Activated naive CD4-positive, alpha-beta T cell treated with anti-CD3 and anti-CD28 coated beads for 36 hours (primary cell): Measurements from ENCODE around the gene ADGRL3. TPM values are rescaled to one million over a fixed set of nuclear protein-coding genes. Genes with fewer than 3 reads are reported as not detected.
"Not testable (repeated sequence)": the region's sequence is repeated elsewhere in the genome, so short reads cannot be mapped to it uniquely, and the experiment has no call there.

ENCODE experiments used
- CTCF ChIA-PET: fragments of 350-600 bp; sonication (Branson Sonifier 250); formaldehyde crosslinking; loops from one replicate; lab custom pipeline; 2021; ENCODE audit warnings: antibody characterized with exemption; lab: Charles Lee
- DNase-seq: peaks from one replicate; pipeline ENCODE4 v3.0.0-alpha.2; 2020
- H3K27ac Mint-ChIP-seq: one replicate; pipeline ENCODE4 v1.8.0; 2021; ENCODE audit warnings: mild to moderate bottlenecking, mixed read lengths
- H3K27me3 Mint-ChIP-seq: one replicate; pipeline ENCODE4 v1.8.0; 2021; ENCODE audit warnings: low read depth, mixed read lengths
- H3K36me3 Mint-ChIP-seq: one replicate; pipeline ENCODE4 v1.8.0; 2021; ENCODE audit warnings: low read depth, mixed read lengths
- H3K4me1 Mint-ChIP-seq: one replicate; pipeline ENCODE4 v1.8.0; 2021; ENCODE audit warnings: low read depth, mixed read lengths
- H3K4me3 Mint-ChIP-seq: one replicate; pipeline ENCODE4 v1.8.0; 2021; ENCODE audit warnings: mild to moderate bottlenecking, moderate library complexity, mixed read lengths
- H3K9me3 Mint-ChIP-seq: one replicate; pipeline ENCODE4 v1.8.0; 2021; ENCODE audit warnings: mixed read lengths
- intact Hi-C: fragments of 100-400 bp; cut with micrococcal nuclease; formaldehyde crosslinking; loops from one replicate; pipeline ENCODE4 v1.15.1; 2023
- total RNA-seq, 2 experiments: library from RNA; stranded (reverse); gene quantifications; one replicate each; pipeline ENCODE4 v1.2.3, GENCODE V29; 2021

Gene ADGRL3
- total RNA-seq, 2 experiments from 2014 or later: not detected

GRCh38 chr4:61958591-61958990, 758.5 kb downstream of the ADGRL3 start:
- no peak overlapping the region for H3K4me3 Mint-ChIP-seq
- H3K4me1 Mint-ChIP-seq: no peaks in the 10 kb centered on the region
- no peak for DNase-seq
- H3K9me3 Mint-ChIP-seq: peaks cover 12% of the 10 kb centered on the region
- H3K27me3 Mint-ChIP-seq: no peaks in the 10 kb centered on the region
- CTCF ChIA-PET: no interaction called here
- no peaks in the 10 kb centered on the region for H3K36me3 Mint-ChIP-seq
- intact Hi-C loops: no loop called here
- H3K27ac Mint-ChIP-seq: no peak overlapping the region

GRCh38 chr4:61959087-61959486, 759.0 kb downstream of the ADGRL3 start:
- Mint-ChIP-seq H3K9me3 (peaks cover 11% of the 10 kb centered on the region), H3K36me3 (no peaks in the 10 kb centered on the region), H3K27me3 (no peaks in the 10 kb centered on the region), H3K4me3 (no peak overlapping the region), H3K4me1 (no peaks in the 10 kb centered on the region), H3K27ac (no peak overlapping the region)
- intact Hi-C loops: no loop called here
- CTCF ChIA-PET: no interaction called here
- DNase-seq: no peak

GRCh38 chr4:61984260-61984909, 784.3 kb downstream of the ADGRL3 start:
- Mint-ChIP-seq H3K36me3 (no peaks in the 10 kb centered on the region), H3K4me3 (no peak overlapping the region), H3K27ac (no peak overlapping the region), H3K4me1 (no peaks in the 10 kb centered on the region), H3K27me3 (no peaks in the 10 kb centered on the region), H3K9me3 (peaks cover 5% of the 10 kb centered on the region)
- intact Hi-C loops: no loop called here
- no peak for DNase-seq
- CTCF ChIA-PET: no interaction called here

GRCh38 chr4:61985426-61985825, 785.3 kb downstream of the ADGRL3 start:
- H3K27me3 Mint-ChIP-seq: no peaks in the 10 kb centered on the region
- intact Hi-C loops: no loop called here
- H3K4me3 Mint-ChIP-seq: no peak overlapping the region
- H3K9me3 Mint-ChIP-seq: peaks cover 5% of the 10 kb centered on the region
- CTCF ChIA-PET: no interaction called here
- no peaks in the 10 kb centered on the region for H3K36me3 Mint-ChIP-seq
- DNase-seq: no peak
- H3K4me1 Mint-ChIP-seq: no peaks in the 10 kb centered on the region
- no peak overlapping the region for H3K27ac Mint-ChIP-seq

- H3K36me3 Mint-ChIP-seq, H3K9me3 Mint-ChIP-seq, H3K27me3 Mint-ChIP-seq, intact Hi-C loops, H3K4me3 Mint-ChIP-seq, H3K4me1 Mint-ChIP-seq, H3K27ac Mint-ChIP-seq, CTCF ChIA-PET, DNase-seq: not testable (repeated sequence)
Observed at GRCh38 chr4:61986929-61987328, 786.8 kb downstream of the ADGRL3 start.

- Mint-ChIP-seq H3K4me1 (no peaks in the 10 kb centered on the region), H3K4me3 (no peak overlapping the region), H3K9me3 (peaks cover 4% of the 10 kb centered on the region), H3K27ac (no peak overlapping the region), H3K36me3 (no peaks in the 10 kb centered on the region), H3K27me3 (no peaks in the 10 kb centered on the region)
- CTCF ChIA-PET: no interaction called here
- DNase-seq: no peak
- intact Hi-C loops: no loop called here
Observed at GRCh38 chr4:61992351-61992750, 792.2 kb downstream of the ADGRL3 start.

GRCh38 chr4:61994036-61994435, 793.9 kb downstream of the ADGRL3 start:
- H3K27ac Mint-ChIP-seq: no peak overlapping the region
- CTCF ChIA-PET: no interaction called here

GRCh38 chr4:61995717-61996340, 795.7 kb downstream of the ADGRL3 start:
- Mint-ChIP-seq H3K4me3 (no peak overlapping the region), H3K36me3 (no peaks in the 10 kb centered on the region), H3K4me1 (no peaks in the 10 kb centered on the region), H3K9me3 (peaks cover 3% of the 10 kb centered on the region), H3K27me3 (no peaks in the 10 kb centered on the region), H3K27ac (no peak overlapping the region)
- CTCF ChIA-PET: no interaction called here
- intact Hi-C loops: no loop called here
- no peak for DNase-seq

More at GRCh38 chr4:61994036-61994435, 793.9 kb downstream of the ADGRL3 start:
- Mint-ChIP-seq H3K4me3 (no peak overlapping the region), H3K9me3 (peaks cover 3% of the 10 kb centered on the region), H3K36me3 (no peaks in the 10 kb centered on the region), H3K4me1 (no peaks in the 10 kb centered on the region), H3K27me3 (no peaks in the 10 kb centered on the region)
- intact Hi-C loops: no loop called here
- no peak for DNase-seq

- H3K27ac Mint-ChIP-seq: no peak overlapping the region
- CTCF ChIA-PET: no interaction called here
- no peaks in the 10 kb centered on the region for H3K36me3 Mint-ChIP-seq
- DNase-seq: no peak
- intact Hi-C loops: no loop called here
- H3K4me3 Mint-ChIP-seq: no peak overlapping the region
- H3K9me3 Mint-ChIP-seq: peaks cover 3% of the 10 kb centered on the region
- no peaks in the 10 kb centered on the region for H3K27me3 Mint-ChIP-seq
- H3K4me1 Mint-ChIP-seq: no peaks in the 10 kb centered on the region
Observed at GRCh38 chr4:61996943-61997342, 796.8 kb downstream of the ADGRL3 start.

GRCh38 chr4:61997831-61998230, 797.7 kb downstream of the ADGRL3 start:
- Mint-ChIP-seq H3K27ac (no peak overlapping the region), H3K9me3 (peaks cover 3% of the 10 kb centered on the region), H3K27me3 (no peaks in the 10 kb centered on the region), H3K36me3 (no peaks in the 10 kb centered on the region), H3K4me3 (no peak overlapping the region), H3K4me1 (no peaks in the 10 kb centered on the region)
- CTCF ChIA-PET: no interaction called here
- no peak for DNase-seq
- intact Hi-C loops: no loop called here

- H3K4me3 Mint-ChIP-seq: no peak overlapping the region
- CTCF ChIA-PET: no interaction called here
- intact Hi-C loops: no loop called here
- H3K9me3 Mint-ChIP-seq: no peaks in the 10 kb centered on the region
- no peak for DNase-seq
- H3K4me1 Mint-ChIP-seq: no peaks in the 10 kb centered on the region
- H3K27ac Mint-ChIP-seq: no peak overlapping the region
- H3K27me3 Mint-ChIP-seq: no peaks in the 10 kb centered on the region
- no peaks in the 10 kb centered on the region for H3K36me3 Mint-ChIP-seq
Observed at GRCh38 chr4:62003695-62004094, 803.6 kb downstream of the ADGRL3 start.

GRCh38 chr4:62004881-62005280, 804.8 kb downstream of the ADGRL3 start:
- Mint-ChIP-seq H3K9me3 (no peaks in the 10 kb centered on the region), H3K27ac (no peak overlapping the region), H3K27me3 (no peaks in the 10 kb centered on the region), H3K4me3 (no peak overlapping the region), H3K4me1 (no peaks in the 10 kb centered on the region), H3K36me3 (no peaks in the 10 kb centered on the region)
- CTCF ChIA-PET: interaction anchor here (0.6 kb wide), 1 partner anchor 83 kb away, joined by 4 read pairs; no protein-coding TSS in a partner anchor
- intact Hi-C loops: no loop called here
- DNase-seq: no peak

- intact Hi-C loops: no loop called here
- Mint-ChIP-seq H3K4me1 (no peaks in the 10 kb centered on the region), H3K27me3 (no peaks in the 10 kb centered on the region), H3K4me3 (no peak overlapping the region), H3K36me3 (no peaks in the 10 kb centered on the region), H3K9me3 (no peaks in the 10 kb centered on the region), H3K27ac (no peak overlapping the region)
- DNase-seq: no peak
- CTCF ChIA-PET: no interaction called here
Observed at GRCh38 chr4:62006108-62006507, 806.0 kb downstream of the ADGRL3 start.
